SK-N-SH treated with all-trans-retinoic acid at 6 μM for 48 hours (cell line): ENCODE results near the gene KHK.

Source experiments
- ATAC-seq: fragments of 200-7000 bp; cut with Tn5 transposase; 3 replicates; pipeline ENCODE4 v1.9.1; 2020; ENCODE audit warnings: mild to moderate bottlenecking, moderate library complexity
- ZNF565 ChIP-seq: fragments of 450-650 bp; formaldehyde crosslinking; conservative IDR thresholded peaks from 2 replicates; pipeline ENCODE4 v1.5.0; 2020; ENCODE audit warnings: low read depth, mild to moderate bottlenecking, moderate library complexity
- ZNF70 ChIP-seq: fragments of 450-650 bp; formaldehyde crosslinking; IDR thresholded peaks from 2 replicates; pipeline ENCODE4 v1.5.0; 2020; ENCODE audit warnings: mild to moderate bottlenecking, moderate library complexity

Gene KHK

GRCh38 chr2:27149570-27150405 is 63.2 kb downstream of the KHK start:
- TF ChIP-seq ZNF70 (CRISPR knock-in tag) = no peak
- TF ChIP-seq ZNF565 (CRISPR knock-in tag) = no peak

More at GRCh38 chr2:27149570-27150405, 63.2 kb downstream of the KHK start:
- no peak; the same call in 2 of the 3 replicates for ATAC-seq
